GM19035 (cell line): ENCODE measurements around the gene HAPLN2.

Source experiments
- ATAC-seq: cut with Tn5 transposase; IDR thresholded peaks from one replicate; pipeline ENCODE4 v1.9.1; 2021; ENCODE audit not compliant: unreplicated experiment

Gene HAPLN2

DNA sequence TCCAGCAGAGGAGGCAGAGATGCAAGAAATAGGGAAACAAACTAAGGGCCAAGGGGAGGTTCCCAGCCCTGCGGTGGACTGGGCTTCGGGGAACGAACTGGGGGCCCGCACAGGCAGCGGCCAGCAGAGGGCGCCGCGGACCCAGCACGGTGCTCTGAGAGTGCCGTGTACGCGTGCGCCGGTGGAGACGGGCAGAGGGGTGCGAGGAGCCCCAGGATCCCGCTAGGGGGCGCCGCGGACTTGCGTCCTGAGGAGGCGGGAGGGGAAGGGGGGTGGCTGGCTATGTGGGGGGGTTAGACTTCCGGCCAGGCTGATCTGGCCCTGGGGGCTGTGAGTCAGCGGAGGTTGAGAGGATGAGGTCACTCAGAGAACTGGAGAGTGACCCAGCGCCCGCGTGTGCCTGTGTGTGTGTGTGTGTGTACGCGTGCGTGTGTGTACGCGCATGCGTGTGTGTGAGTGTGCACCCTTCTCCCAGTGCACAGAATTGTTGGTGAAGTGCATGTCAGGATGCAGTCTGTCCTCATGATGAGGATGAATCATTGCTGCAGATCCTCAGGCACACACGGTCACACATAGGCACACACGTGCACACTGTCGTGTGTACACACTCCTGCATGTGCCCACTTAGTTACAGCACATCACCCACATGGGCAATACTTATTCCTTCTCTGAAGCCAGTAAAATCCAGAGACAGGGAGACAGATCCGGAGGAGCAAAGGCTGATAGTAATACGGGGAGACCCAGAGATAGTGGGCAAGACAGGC is 41.0 kb downstream of the HAPLN2 start:
- ATAC-seq, result peak; percentile 62

DNA sequence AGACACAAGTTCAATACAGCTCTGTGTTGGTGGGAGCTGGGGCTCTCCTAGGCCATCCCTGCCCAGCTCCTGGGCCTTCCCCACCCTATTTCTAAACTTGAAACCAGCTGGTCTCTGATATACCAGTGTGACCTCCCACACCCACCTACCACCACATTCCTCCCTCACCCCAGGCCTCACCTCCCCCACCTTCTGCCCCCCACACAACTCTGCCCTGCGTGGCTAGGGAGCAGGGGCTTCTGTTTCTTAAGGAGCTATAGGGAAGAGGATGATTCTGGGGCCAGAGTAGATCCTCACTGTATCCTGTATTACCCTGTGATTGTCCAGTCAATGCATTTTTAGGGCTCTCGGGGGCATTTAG is 41.5 kb downstream of the HAPLN2 start:
- ATAC-seq, result no peak

DNA sequence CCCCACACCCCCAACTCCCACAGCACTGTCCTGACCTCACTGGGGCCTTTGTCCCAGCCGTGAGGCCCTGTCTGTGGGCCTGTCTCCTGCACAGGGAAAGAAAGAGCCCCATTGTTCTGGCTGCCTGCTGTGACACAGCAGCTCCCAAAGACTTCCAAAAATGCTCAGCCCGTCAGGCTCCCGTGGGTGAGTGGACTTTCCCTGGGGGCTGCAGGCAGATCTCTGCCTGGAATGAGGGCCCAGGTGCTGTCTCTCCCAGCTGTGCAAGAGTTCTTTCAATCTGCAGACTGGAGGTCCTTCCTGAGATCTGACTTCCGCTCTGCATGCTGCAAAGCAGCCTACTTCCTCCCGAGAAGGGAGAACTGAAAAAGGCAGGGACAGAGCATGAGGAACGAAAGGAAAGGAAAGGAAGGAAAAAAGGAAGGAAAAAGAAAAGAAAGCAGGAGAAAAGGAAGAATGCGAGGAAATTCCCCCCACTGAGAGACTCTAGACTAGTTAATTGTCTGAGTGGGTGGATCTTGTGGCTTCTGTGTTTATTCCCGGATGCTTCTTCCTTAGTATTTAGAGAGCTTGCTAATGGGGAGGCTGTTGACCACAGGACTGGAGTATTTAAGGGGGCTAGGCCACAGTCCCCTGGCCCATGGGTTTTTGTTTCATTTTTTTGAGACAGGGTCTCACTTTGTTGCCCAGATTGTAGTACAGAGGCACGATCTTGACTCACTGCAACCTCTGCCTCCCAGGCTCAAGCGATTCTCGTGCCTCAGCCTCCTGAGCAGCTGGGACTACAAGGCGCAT is 43.0 kb downstream of the HAPLN2 start:
- ATAC-seq, result no peak

DNA sequence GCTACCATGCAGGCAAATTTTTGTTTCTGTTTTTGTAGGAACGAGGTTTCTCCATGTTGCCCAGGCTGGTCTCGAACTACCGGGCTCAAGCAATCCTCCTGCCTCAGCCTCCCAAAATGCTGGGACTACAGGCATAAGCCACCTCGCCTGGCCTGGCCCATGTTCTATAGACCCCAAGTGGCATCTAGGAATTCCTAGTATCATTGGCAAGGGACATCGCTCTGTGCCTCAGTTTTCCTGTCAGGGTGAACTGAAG is 43.5 kb downstream of the HAPLN2 start:
- no peak for ATAC-seq

DNA sequence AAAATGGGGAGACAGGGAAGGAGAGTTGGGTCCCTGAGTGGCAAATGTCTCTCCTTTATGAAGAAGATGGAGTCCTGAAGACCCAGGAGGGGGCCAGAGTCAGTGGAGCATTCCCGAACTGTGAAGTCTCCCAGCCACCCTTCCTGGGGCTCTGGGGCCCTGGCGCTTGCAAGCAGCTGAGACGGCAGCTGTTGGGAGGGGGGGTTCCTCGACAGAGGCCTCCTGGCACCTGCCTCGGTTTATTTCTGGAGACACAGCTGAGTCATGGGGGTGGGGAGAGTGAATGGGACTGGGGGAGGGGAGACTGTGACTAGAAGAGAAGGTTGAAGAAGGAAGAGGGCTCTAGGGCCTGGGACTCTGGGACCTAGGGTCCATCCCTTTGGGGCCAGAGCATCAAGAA is 44.0 kb downstream of the HAPLN2 start:
- ATAC-seq, result no peak

DNA sequence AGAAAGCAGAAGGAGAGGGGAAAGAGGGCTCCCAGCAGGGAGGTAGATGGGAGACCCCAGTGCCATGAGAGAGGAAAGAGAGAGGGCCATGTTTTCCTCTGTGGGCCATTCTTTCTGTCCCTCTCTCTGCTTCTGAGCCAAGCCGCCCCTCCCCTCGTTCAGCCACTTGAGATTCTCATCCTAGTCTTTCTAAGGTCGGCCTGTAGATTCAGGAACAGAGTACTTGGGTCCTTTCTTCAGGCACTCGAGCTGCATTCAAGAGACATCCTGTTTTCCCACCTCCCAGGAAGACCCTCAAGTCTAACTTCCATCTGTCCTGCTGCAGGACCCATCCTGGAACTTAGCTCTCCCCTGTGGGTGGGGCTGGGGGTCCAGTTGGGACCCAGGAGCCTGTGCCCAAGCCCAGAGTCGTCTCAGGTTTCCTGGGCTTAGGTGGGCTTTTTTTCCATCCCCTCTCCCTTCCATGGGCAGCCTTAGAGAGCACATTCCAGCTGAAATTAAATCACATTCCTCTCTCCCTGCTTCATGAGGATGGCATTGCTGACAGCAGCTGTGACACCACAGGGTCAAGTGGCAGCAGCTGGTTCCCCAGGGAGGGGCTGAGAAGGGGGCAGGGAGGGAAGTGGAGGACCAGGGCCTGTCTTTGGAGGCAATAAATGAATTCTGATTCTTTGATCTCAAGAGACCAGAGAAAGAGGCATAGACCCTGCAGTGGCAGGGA is 45.0 kb downstream of the HAPLN2 start:
- no peak for ATAC-seq

GRCh38 chr1:156664767-156665411 is 45.7 kb downstream of the HAPLN2 start:
- ATAC-seq, result no peak

- no peak for ATAC-seq
Measured at GRCh38 chr1:156665539-156665938, 46.3 kb downstream of the HAPLN2 start.

DNA sequence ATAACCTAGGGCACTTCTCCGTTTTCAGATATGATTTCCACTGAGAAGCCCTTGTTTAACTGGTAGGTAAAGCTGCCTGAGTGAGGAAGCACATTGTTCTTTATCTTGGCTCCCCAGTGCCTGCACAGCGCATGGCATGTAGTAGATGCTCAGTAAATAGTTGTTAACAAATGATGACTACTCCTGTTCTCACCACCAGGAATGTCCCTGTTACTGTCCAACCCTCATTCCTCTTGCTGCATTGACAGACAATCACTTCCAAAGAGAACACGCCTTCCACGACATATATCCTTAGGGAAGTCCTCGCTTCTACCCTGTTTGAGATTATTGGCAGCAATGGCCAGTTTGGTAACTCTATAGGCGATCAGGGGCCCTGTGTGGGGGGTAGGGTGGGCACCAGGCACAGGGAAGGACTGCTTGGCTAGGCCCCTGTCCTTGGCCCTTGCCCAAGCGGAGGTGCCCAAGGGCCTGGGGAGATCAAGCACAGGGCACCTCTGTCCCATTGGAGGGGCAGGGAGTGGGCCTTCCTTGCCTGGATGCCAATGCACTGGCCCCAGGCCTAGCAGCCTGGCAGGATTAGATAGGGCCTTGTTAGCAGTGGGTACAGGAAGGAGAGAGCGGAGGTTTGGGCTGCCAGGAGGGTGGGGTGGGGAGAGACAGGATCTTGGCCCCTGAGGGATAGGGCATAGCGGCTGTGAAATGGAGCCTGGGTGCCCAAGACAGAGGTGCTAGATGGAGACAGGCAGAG is 47.8 kb downstream of the HAPLN2 start:
- ATAC-seq, result no peak

GRCh38 chr1:156667610-156667967 is 48.4 kb downstream of the HAPLN2 start:
- no peak for ATAC-seq

- no peak for ATAC-seq
Measured at GRCh38 chr1:156667968-156668709, 48.9 kb downstream of the HAPLN2 start.

- ATAC-seq, result no peak
Measured at GRCh38 chr1:156668801-156669637, 49.8 kb downstream of the HAPLN2 start.

GRCh38 chr1:156669794-156670193 is 50.6 kb downstream of the HAPLN2 start:
- no peak for ATAC-seq

- no peak for ATAC-seq
Measured at GRCh38 chr1:156670359-156670758, 51.1 kb downstream of the HAPLN2 start.

DNA sequence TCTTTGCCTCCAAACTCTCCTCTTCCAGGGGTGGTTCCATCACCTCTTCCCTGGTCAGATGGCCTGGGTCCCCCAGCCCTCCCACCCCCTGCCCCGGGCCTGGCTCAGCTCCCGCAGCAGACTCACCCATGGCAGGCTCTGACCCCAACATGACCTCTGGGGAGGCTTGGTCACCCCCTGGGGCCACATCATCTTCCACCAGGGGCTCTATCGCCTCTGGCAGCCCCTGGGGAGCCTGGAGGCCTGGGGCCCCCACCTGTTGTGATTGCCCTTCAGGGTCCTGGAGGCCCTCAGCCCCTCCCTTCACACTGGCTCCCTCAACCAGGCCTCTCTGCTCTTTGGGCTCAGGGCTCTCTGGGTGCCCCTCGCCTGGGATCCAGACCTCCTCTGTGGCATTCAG is 51.6 kb downstream of the HAPLN2 start:
- no peak for ATAC-seq

GRCh38 chr1:156671804-156672203 is 52.6 kb downstream of the HAPLN2 start:
- no peak for ATAC-seq

GRCh38 chr1:156673387-156674121 is 54.3 kb downstream of the HAPLN2 start:
- no peak for ATAC-seq
